CD4-positive, alpha-beta T cell treated with Interleukin-1 beta for 1 hour (primary cell): ENCODE data around the gene IER5L.
"Not testable (repeated sequence)": the region's sequence is repeated elsewhere in the genome, so short reads cannot be mapped to it uniquely, and the experiment has no call there.

Source experiments
- DNase-seq, 2 donors: peaks; one replicate each; pipeline ENCODE4 v3.0.0-alpha.2; 2020 to 2022

The IER5L gene

DNA sequence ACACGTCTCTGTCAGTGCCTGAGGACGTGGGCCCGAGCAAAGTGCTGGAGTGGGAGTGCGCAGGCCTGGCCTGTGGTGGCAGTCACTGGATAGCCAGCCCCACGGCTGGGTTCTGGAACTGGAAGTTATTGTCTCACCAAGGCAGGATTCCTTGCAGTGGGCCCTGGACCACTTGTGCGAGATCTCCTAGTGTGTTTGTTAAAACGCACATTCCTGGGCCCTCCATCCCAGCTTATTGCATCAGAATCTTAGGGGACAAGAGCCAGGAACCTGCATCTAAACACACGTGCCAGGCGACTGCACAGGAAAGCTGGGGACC, 40.0 kb downstream of the IER5L start:
- no peak for DNase-seq

DNA sequence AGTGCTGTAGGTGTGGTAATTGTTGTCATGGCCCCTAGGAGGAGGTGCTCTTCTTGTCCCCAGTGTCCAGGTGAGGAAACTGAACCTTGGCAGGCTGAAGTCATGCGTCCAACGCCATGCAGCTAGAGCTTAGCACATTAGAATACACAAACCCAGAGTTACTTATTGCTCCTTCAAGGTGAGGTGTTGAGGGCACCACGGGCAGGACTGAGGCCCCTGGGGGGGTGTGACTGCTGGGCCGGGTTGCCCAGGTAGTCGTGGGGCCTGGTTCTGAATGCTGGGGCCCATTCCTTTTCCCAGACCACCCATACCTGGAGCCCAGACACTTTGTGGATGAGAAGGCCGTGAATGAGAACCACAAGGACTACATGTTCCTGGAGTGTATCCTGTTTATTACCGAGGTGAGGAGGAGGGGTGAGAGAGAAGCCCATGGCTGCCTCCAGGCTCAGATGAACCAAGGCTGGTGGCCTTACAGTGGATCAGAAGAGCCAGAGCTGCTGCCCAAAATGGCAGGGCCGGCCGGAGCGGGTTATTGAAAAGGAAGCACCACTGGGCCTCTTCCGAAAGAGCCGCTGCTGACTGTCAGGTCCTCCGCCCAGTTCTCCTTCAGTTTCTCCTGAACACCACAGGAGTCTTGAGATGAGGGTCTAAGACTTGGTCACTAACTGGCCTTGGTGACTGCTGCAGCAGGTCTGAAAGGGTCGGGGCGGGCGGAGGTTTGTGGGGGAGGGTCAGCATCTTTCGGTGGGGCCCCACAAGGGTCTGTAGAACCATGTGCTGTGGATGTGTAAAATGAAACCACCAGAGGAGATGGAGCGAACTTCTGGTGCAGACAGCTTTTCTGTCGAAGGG, 40.5 kb downstream of the IER5L start:
- no peak for DNase-seq

DNA sequence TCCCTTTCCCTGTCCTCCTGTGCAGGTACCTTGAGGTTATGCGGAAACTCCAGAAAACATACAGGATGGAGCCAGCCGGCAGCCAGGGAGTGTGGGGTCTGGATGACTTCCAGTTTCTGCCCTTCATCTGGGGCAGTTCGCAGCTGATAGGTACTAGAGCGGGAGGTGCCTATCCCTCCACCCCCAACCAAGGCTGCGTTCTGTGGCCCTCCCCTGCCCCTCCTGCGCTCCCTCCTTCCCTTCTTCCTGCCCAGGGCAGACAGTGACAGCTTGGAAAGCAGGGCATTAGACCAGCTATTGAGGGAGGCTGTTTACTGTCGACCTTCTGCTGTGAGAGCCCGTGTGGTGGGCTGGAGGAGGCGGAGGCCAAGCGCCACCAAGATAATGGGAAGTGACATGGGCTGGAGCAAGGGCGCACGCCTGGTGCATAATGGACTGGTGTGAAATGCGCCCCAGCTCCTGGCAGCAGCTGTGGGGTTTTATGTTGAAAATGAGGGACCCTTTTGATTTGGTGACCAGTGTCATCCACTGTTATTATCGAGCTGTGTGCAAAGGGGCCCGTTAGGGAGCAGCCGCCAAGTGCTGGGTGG, 41.5 kb downstream of the IER5L start:
- no peak for DNase-seq

DNA sequence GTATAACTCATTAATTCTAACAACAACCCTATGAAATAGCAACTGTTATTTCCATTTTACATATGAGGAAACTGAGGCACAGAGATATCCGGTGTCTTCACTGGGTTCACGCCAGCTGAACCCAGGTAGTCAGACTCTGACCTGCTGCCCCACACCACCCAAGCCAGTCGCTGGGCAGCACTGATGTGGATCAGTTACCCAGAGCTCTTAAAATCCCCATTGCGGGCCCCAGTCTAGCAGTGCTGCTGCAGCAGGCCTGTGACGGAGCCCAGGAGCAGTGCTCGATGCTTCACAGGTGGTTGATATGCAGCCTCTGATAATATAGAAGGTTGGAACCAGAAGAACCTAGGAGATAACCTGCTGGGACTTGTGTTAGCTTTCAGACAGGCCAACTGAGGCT, 42.6 kb downstream of the IER5L start:
- no peak for DNase-seq

DNA sequence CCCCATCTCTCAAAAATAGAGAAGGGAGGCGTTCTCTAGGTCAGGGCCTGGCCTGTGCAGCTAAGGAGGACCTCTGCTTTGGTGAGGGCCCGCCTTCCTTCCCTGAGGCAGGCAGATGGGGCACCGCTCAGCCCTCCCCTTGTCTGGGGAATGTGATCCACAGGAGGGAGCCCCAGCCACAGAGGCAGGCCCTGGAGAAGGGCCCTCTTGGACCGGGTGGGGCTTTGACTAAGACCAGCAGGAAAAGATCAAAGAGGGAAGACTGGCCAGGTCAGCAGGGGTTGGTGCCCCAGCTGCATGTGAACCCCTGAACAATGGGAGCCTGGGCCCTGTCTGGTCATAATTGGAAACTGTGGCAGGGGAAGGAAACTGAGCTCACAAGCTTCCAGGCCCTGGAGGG, 45.0 kb downstream of the IER5L start:
- DNase-seq: no peak

DNA sequence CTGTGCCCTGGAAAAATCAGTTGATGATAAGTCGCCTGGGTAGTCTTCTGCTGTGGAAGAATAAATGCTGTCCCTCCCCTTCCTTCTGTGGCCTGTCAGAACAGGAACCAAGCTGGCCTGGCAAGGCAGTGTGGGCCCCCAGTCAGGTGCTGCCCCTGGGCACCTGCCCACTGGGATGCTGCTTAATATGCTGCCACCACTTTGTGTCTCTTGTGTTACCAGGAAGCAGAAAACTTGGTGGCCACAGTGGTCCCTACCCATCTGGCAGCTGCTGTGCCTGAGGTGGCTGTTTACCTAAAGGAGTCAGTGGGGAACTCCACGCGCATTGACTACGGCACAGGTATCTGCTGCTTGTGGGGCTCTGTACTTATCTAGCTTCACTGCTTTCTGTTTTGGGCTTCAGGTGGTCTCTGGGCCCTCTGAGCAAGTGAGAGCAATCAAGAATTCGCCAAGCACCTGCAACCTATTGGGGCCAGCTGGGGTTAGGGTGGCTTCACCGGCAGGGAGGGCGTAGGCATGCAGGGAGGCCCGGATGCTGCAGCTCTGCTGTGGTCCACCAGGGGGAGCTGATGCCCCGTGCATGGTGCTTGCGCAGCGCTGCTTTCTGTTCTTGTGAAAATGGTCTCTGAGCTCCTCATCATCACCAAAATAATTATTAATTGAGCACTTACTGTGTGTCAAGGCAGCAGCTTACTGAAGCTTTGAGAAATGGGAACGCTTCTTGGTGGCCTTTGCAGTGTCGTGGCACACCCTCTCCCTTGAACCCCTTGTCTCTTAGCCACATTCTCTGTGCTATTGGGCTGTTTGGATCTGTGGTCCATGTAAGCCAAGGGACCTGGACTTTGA, 46.5 kb downstream of the IER5L start:
- DNase-seq: peak; percentile 82 to 87

DNA sequence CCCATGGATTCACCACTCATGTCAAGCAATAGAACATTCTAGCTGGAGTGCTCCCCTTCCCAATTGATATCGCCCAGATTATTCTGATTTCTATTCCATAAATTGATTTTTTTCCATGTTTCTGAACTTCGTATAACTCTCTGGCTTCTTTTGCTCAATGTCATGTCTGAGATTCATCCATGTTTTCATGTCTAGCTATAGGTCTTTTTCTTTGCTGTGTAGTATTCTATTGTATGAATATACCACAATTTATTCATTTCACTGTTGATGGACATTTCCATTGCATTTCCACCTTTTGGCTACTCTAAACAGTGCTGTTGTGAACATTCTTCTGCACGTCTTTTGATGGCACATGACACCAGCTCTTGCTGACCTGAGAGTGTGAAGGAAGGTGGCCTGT, 47.3 kb downstream of the IER5L start:
- no peak for DNase-seq

DNA sequence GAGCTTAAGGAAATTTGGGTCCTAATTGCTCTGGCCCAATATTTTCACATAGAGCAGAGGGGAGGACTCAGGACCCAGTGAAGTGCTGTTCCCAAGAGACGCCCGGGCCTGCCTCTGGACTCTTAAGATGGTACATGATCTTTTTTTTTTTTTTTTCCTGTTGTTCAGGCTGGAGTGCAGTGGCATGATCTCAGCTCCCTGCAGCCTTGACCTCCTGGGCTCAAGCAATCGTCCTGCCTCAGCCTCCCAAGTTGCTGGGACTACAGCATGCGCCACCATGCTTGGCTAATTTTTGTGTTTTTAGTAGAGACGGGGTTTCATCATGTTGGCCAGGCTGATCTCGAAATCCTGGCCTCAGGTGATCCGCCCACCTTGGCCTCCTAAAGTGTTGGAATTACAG, 47.8 kb downstream of the IER5L start:
- not testable (repeated sequence) for DNase-seq

DNA sequence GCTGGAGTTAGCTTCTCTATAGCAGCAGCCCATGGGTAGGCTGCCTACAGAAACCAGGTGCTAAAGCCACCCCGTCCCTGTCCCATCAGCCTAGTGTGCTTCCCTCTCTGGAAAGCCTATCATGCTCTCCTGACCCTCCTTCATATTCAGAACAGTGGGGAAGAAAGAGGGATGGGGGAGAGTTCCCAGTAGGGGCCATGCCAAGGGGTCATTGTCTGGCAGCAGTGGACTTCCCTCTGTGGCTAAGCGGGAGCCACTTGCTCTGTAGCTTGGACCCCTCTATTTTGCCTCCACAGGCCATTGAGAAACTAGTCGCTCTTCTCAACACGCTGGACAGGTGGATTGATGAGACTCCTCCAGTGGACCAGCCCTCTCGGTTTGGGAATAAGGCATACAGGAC, 49.4 kb downstream of the IER5L start:
- DNase-seq: no peak

DNA sequence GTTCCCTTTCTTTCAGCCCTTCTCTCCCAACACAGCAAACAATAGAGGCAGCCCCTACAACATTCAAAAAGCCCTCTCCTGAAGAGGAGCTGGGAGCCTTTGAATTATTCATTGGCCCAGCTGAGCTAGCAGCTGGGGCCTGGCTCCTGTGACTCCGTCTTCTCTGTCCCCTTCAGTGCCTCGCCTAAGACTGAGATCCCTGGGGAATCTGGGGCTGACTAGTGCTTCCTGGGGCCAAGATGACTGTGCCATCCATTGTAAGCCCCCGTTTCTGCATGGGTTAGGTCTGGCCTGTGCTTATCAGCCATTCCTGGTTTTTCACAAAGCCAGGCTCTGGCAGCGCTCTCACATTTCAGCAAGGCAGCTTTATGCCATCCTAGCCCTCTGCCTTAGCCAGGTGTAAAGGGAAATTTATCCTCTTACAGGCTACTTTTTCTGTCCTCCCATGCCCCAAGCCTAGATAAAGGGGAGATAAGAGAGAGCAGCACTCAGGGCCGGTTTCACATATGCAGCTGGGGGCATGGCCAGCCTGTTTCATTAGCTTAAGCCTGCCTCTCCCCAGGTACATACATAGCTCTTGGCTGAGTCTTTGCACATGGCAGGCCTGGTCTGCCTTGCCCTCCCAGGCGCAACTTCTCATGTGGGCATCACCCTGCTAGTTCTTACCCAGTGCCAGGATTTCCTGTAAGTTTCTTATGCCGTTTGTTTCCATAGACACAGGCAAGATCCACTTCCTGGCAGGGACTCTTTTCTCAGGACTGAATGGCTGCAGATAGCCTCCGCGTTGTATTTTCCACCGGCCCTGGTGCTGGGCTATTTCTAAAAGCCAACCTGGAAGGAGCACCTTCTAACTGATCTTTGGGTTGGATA, 51.1 kb downstream of the IER5L start:
- no peak for DNase-seq
